ENCODE results near the gene ADAM22.

DNA sequence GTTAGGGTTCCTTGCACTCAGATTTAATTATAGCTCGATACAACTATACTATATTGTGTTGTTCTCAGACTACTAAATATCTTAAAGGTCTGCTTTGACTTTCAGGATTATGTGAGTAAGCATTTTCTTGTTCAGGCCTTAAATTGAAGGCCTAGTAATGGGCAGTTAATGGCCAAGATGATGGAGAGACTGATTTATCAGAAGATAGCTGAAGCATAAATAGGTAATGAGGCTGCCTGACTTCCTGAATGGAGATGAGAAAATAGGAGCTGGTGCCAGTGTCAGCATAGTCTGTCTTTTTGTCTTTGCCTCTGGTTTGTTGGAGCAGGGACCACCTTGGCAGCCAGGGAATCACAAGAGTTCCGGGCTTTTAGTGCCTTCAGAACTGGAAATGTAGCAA lies 32.2 kb downstream of the ADAM22 start:
- TF ChIP-seq, protein P1, sequence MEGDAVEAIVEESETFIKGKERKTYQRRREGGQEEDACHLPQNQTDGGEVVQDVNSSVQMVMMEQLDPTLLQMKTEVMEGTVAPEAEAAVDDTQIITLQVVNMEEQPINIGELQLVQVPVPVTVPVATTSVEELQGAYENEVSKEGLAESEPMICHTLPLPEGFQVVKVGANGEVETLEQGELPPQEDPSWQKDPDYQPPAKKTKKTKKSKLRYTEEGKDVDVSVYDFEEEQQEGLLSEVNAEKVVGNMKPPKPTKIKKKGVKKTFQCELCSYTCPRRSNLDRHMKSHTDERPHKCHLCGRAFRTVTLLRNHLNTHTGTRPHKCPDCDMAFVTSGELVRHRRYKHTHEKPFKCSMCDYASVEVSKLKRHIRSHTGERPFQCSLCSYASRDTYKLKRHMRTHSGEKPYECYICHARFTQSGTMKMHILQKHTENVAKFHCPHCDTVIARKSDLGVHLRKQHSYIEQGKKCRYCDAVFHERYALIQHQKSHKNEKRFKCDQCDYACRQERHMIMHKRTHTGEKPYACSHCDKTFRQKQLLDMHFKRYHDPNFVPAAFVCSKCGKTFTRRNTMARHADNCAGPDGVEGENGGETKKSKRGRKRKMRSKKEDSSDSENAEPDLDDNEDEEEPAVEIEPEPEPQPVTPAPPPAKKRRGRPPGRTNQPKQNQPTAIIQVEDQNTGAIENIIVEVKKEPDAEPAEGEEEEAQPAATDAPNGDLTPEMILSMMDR (IDR thresholded peaks at IDR 0.05; ENCODE audit: insufficient read depth, low read length, poor library complexity, severe bottlenecking): no peak
- TF ChIP-seq EZH2phosphoT487 (conservative IDR thresholded peaks at IDR 0.05; ENCODE audit: low read length): no peak
